Neural cell (in vitro differentiated cells): ENCODE data around the gene UGGT1. TPM values are rescaled to one million over a fixed set of nuclear protein-coding genes. Genes with fewer than 3 reads are reported as not detected.

Source experiments
- H2AFZ ChIP-seq: fragments of 200-600, 300-800 bp; sonication (generic), shearing (Covaris generic); 2 replicates; pipeline ENCODE4 v1.6.0; 2014; ENCODE audit warnings: low read depth, mild to moderate bottlenecking, antibody characterized with exemption, low read length, moderate library complexity
- H3F3A ChIP-seq: fragments of 200-600 bp; shearing (Covaris generic); 2 replicates; pipeline ENCODE4 v1.6.1; 2016; ENCODE audit warnings: mild to moderate bottlenecking, moderate library complexity, mixed read lengths, antibody characterized with exemption, low read length; ENCODE audit not compliant: insufficient read depth, poor library complexity, severe bottlenecking
- H3K27ac ChIP-seq: fragments of 200-600, 300-800 bp; sonication (generic), shearing (Covaris generic); 2 replicates; pipeline ENCODE4 v1.5.1; 2014; ENCODE audit warnings: mild to moderate bottlenecking, low read length, moderate library complexity
- H3K27me3 ChIP-seq: fragments of 300-800, 200-600 bp; sonication (generic), shearing (Covaris generic); 2 replicates; pipeline ENCODE4 v1.6.0; 2014; ENCODE audit warnings: mild to moderate bottlenecking, low read depth, low read length, moderate library complexity; ENCODE audit not compliant: insufficient read depth
- H3K36me3 ChIP-seq: fragments of 300-800, 200-600 bp; sonication (generic), shearing (Covaris generic); 2 replicates; pipeline ENCODE4 v1.5.1; 2014; ENCODE audit warnings: mild to moderate bottlenecking, antibody characterized with exemption, low read length, moderate library complexity; ENCODE audit not compliant: insufficient read depth
- H3K4me2 ChIP-seq: fragments of 300-800, 200-600 bp; sonication (generic), shearing (Covaris generic); 2 replicates; pipeline ENCODE4 v1.6.0; 2014; ENCODE audit warnings: mild to moderate bottlenecking, low read length
- H3K4me3 ChIP-seq: fragments of 300-800, 200-600 bp; sonication (generic), shearing (Covaris generic); 2 replicates; pipeline ENCODE4 v1.5.1; 2014; ENCODE audit warnings: mild to moderate bottlenecking, low read length, moderate library complexity
- H3K79me2 ChIP-seq: fragments of 200-600 bp; shearing (Covaris generic); replicated peaks from 2 replicates; pipeline ENCODE4 v1.6.0; 2014; ENCODE audit warnings: mild to moderate bottlenecking, low read length, moderate library complexity; ENCODE audit not compliant: insufficient read depth
- H3K9ac ChIP-seq: fragments of 300-800, 200-600 bp; sonication (generic), shearing (Covaris generic); 2 replicates; pipeline ENCODE4 v1.6.1; 2016; ENCODE audit warnings: mild to moderate bottlenecking, low read length, mixed read lengths
- H3K9me2 ChIP-seq: fragments of 200-600 bp; shearing (Covaris generic); 2 replicates; pipeline ENCODE4 v1.6.1; 2016; ENCODE audit warnings: mild to moderate bottlenecking, low read length, mixed read lengths; ENCODE audit not compliant: insufficient read depth
- H3K9me3 ChIP-seq: fragments of 200-600, 300-800 bp; sonication (generic), shearing (Covaris generic); 2 replicates; pipeline ENCODE4 v1.6.1; 2016; ENCODE audit warnings: mild to moderate bottlenecking, mixed run types, low read length, moderate library complexity, mixed read lengths
- H4K20me1 ChIP-seq: fragments of 200-600 bp; shearing (Covaris generic); 2 replicates; pipeline ENCODE4 v1.6.1; 2016; ENCODE audit warnings: mild to moderate bottlenecking, mixed run types; ENCODE audit not compliant: insufficient read depth
- EP300 ChIP-seq: fragments of 450-650 bp; conservative IDR thresholded peaks from 2 replicates; pipeline ENCODE4 v1.6.1; 2014; ENCODE audit warnings: antibody characterized with exemption, mild to moderate bottlenecking, moderate library complexity; ENCODE audit not compliant: poor library complexity, severe bottlenecking
- EZH2 ChIP-seq: fragments of 200-600, 300-800 bp; shearing (Covaris generic), sonication (generic); IDR thresholded peaks from 2 replicates; pipeline ENCODE4 v1.6.1; 2014; ENCODE audit warnings: antibody characterized with exemption, low read length, borderline replicate concordance, mild to moderate bottlenecking; ENCODE audit not compliant: insufficient read depth, poor library complexity, severe bottlenecking
- MXI1 ChIP-seq: fragments of 450-650 bp; conservative IDR thresholded peaks from 2 replicates; pipeline ENCODE4 v1.6.1; 2014; ENCODE audit warnings: antibody characterized with exemption, mild to moderate bottlenecking; ENCODE audit not compliant: poor library complexity, severe bottlenecking
- POLR2AphosphoS5 ChIP-seq: IDR thresholded peaks from 2 replicates; pipeline ENCODE4 v1.6.1; 2012
- RAD21 ChIP-seq: fragments of 450-650 bp; conservative IDR thresholded peaks from 2 replicates; pipeline ENCODE4 v1.6.1; 2014; ENCODE audit warnings: antibody characterized with exemption, mild to moderate bottlenecking, moderate library complexity
- SMC3 ChIP-seq: fragments of 450-650 bp; conservative IDR thresholded peaks from 2 replicates; pipeline ENCODE4 v1.6.1; 2014; ENCODE audit warnings: antibody characterized with exemption, mild to moderate bottlenecking, moderate library complexity; ENCODE audit not compliant: poor library complexity
- TAF1 ChIP-seq: IDR thresholded peaks from 2 replicates; pipeline ENCODE4 v1.6.1; 2012; ENCODE audit warnings: low read depth
- polyA plus RNA-seq: library from polyadenylated mRNA; depleted of rRNA; stranded (reverse); fragments of >200 nt; gene quantifications from 2 replicates; pipeline ENCODE4 v1.2.3, GENCODE V29; 2014
- TF ChIP-seq, protein P1 (sequence below): IDR thresholded peaks from 2 replicates; pipeline ENCODE4 v1.6.1; 2012; ENCODE audit warnings: borderline replicate concordance
- TF ChIP-seq, protein P2 (sequence below): fragments of 450-650 bp; IDR thresholded peaks from 2 replicates; pipeline ENCODE4 v1.5.1; 2014; ENCODE audit warnings: antibody characterized with exemption, mild to moderate bottlenecking, moderate library complexity; ENCODE audit not compliant: poor library complexity, severe bottlenecking

The UGGT1 gene
- polyA plus RNA-seq, 1 donor from 2014 or later = 26.3 TPM

DNA sequence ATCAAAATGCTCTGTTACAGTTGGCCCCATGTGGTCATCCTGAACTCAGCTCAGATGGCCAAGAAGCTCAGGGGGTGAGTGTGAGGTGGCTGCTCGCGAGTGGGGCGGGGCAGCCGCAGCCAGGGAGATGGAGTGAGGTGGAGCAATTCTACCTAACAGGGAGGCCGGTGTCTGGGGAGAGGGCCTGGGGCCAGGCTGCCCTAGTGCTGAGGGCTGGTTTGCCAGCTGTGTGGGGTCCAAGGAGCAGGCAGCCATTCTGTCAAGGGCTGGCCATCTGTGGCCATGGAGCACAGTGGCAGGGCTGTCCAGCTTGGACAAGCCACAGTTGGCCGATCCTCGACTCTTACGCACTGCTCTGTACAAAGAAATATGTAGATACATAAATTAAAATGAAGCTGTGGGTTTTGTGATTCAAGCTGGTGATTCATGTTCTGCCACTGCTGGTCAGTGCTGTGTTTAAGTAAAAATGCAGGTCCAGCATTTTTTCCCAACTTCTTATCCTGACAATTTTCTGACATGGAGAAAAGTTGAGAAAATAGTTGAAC, 145.6 kb downstream of the UGGT1 start:
- no peaks in the 10 kb centered on the region for H3K9me3 ChIP-seq
- no peak overlapping the region for H3K27ac ChIP-seq
- H3K9me2 ChIP-seq = no peaks in the 10 kb centered on the region
- TF ChIP-seq SMC3 = no peak
- H3F3A ChIP-seq = no peaks in the 10 kb centered on the region
- H2AFZ ChIP-seq = no peak overlapping the region
- H3K4me3 ChIP-seq = no peak overlapping the region
- no peaks in the 10 kb centered on the region for H3K27me3 ChIP-seq
- H3K4me2 ChIP-seq = no peak overlapping the region
- H4K20me1 ChIP-seq = no peaks in the 10 kb centered on the region
- H3K9ac ChIP-seq = no peak overlapping the region
- no peaks in the 10 kb centered on the region for H3K79me2 ChIP-seq
- no peaks in the 10 kb centered on the region for H3K36me3 ChIP-seq

- no peak for TF ChIP-seq EP300
- no peak for TF ChIP-seq POLR2AphosphoS5
- TF ChIP-seq, protein P1, sequence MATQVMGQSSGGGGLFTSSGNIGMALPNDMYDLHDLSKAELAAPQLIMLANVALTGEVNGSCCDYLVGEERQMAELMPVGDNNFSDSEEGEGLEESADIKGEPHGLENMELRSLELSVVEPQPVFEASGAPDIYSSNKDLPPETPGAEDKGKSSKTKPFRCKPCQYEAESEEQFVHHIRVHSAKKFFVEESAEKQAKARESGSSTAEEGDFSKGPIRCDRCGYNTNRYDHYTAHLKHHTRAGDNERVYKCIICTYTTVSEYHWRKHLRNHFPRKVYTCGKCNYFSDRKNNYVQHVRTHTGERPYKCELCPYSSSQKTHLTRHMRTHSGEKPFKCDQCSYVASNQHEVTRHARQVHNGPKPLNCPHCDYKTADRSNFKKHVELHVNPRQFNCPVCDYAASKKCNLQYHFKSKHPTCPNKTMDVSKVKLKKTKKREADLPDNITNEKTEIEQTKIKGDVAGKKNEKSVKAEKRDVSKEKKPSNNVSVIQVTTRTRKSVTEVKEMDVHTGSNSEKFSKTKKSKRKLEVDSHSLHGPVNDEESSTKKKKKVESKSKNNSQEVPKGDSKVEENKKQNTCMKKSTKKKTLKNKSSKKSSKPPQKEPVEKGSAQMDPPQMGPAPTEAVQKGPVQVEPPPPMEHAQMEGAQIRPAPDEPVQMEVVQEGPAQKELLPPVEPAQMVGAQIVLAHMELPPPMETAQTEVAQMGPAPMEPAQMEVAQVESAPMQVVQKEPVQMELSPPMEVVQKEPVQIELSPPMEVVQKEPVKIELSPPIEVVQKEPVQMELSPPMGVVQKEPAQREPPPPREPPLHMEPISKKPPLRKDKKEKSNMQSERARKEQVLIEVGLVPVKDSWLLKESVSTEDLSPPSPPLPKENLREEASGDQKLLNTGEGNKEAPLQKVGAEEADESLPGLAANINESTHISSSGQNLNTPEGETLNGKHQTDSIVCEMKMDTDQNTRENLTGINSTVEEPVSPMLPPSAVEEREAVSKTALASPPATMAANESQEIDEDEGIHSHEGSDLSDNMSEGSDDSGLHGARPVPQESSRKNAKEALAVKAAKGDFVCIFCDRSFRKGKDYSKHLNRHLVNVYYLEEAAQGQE = no peak
- TF ChIP-seq RAD21 = no peak
- TF ChIP-seq, protein P2, sequence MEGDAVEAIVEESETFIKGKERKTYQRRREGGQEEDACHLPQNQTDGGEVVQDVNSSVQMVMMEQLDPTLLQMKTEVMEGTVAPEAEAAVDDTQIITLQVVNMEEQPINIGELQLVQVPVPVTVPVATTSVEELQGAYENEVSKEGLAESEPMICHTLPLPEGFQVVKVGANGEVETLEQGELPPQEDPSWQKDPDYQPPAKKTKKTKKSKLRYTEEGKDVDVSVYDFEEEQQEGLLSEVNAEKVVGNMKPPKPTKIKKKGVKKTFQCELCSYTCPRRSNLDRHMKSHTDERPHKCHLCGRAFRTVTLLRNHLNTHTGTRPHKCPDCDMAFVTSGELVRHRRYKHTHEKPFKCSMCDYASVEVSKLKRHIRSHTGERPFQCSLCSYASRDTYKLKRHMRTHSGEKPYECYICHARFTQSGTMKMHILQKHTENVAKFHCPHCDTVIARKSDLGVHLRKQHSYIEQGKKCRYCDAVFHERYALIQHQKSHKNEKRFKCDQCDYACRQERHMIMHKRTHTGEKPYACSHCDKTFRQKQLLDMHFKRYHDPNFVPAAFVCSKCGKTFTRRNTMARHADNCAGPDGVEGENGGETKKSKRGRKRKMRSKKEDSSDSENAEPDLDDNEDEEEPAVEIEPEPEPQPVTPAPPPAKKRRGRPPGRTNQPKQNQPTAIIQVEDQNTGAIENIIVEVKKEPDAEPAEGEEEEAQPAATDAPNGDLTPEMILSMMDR = no peak
- TF ChIP-seq MXI1 = no peak
- no peak for TF ChIP-seq EZH2
- no peak for TF ChIP-seq SMC3
- TF ChIP-seq TAF1 = no peak
- H3K9me3 ChIP-seq = no peaks in the 10 kb centered on the region
- H3K79me2 ChIP-seq = no peaks in the 10 kb centered on the region
- no peaks in the 10 kb centered on the region for H3K36me3 ChIP-seq
- H2AFZ ChIP-seq = no peak overlapping the region
- no peak overlapping the region for H3K4me2 ChIP-seq
- no peaks in the 10 kb centered on the region for H3F3A ChIP-seq
- no peak overlapping the region for H3K27ac ChIP-seq
- no peaks in the 10 kb centered on the region for H3K9me2 ChIP-seq
- H3K9ac ChIP-seq = no peak overlapping the region
- H3K4me3 ChIP-seq = no peak overlapping the region
- H3K27me3 ChIP-seq = no peaks in the 10 kb centered on the region
- no peaks in the 10 kb centered on the region for H4K20me1 ChIP-seq
Observed at GRCh38 chr2:128237081-128237534, 146.1 kb downstream of the UGGT1 start.
